ENCODE data around the gene VCL.
"Not testable (repeated sequence)": the region's sequence is repeated elsewhere in the genome, so short reads cannot be mapped to it uniquely, and the experiment has no call there.

The VCL gene

DNA sequence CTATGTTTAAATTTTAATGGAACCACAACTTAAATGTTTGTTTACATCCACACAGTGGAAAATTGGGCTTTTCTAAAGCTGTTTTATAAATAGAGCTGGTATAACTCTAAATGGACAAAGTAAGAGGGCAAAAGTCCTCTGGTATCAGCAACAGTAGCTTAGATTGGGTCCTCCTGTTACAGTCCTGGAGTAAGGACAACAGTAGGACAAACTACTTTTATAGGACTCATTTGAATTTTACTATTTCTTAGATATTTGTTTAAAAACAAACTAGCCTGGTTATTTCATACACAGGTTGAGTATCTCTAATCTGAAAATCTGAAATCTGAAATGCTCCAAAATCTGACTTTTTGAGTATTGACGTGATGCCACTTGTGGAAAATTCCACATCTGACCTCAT is 8.4 kb downstream of the VCL start:
- DNase-seq (ENCODE audit: low read depth), result no peak

GRCh38 chr10:74008212-74008731 is 10.4 kb downstream of the VCL start:
- DNase-seq (ENCODE audit: low read depth), result no peak

- DNase-seq (ENCODE audit: low read depth), result no peak
These were observed 13.1 kb downstream of the VCL start for GRCh38 chr10:74011017-74011416.

GRCh38 chr10:74011770-74012169 is 13.9 kb downstream of the VCL start:
- no peak for DNase-seq (ENCODE audit: low read depth)

DNA sequence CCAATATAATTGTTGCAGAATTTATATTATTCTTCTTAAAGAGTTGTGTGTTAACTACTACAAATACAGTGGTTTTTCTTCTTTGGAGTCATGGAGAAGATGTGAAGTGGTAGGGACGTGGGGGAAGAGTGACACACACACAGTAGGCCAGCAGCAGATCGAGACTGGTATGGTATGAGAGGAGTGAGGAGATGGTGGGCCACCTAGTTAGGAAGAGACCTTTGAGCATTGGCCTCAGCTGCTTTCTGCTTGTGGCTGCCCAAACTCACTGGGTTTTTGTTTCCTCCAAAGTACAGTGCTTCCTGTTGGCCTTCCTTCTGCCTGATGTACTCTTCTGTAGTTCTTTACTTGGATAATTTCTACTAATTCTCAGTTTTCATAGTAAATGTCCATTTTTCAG is 14.6 kb downstream of the VCL start:
- no peak for DNase-seq (ENCODE audit: low read depth)

DNA sequence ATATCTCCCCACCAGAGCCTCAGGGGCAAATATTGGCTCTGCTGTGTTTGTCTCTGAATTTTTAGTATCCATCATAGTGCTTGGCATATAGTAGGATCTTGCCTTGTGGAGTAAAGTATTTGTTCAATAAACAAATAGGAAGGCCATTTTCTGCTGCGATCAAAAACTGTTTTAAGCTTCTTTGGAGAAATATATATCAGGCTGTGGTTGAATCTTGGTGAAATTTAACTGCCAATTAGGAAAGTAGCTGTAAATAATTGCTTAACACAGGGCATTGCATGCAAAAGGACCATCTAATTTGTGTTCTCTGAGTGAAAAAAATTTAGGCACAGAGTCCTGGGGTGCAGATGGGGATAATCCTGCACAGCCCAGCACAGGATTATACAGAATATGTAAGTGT is 15.1 kb downstream of the VCL start:
- DNase-seq (ENCODE audit: low read depth), result no peak

DNA sequence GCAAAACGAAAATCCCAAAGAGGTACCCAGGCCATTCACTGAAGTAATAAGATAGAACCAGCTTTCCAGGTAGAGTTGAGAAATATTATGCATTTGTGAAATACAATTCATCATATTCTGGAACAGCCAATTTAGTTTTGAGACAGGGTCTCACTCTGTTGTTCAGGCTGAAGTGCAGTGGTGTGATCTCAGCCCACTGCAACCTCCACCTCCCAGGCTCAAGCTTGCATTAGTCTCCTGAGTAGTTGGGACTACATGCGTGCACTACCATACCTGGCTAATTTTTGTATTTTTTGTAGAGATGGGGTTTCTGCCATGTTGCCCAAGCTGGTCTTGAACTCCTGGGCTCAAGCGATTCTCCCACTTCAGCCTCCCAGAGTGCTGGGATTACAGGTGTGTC is 16.7 kb downstream of the VCL start:
- DNase-seq (ENCODE audit: low read depth), result not testable (repeated sequence)

DNA sequence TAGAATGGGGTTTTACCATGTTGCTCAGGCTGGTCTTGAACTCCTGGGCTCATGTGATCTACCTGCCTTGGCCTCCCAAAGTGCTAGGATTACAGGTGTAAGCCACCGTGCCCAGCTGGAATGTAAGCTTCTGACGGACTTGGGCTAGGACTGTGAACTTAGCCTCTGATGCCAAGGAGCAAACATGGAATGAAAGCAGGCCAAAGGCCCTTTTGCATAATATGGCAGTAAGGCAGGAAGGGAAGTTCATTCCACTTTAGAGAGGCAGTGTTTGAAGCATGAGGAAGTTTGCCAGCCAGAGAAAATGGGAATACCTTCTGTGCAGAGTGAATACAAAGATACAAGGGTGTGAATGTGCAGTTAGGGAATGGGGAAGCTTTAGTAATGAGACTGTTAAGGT is 20.3 kb downstream of the VCL start:
- DNase-seq (ENCODE audit: low read depth), result no peak

DNA sequence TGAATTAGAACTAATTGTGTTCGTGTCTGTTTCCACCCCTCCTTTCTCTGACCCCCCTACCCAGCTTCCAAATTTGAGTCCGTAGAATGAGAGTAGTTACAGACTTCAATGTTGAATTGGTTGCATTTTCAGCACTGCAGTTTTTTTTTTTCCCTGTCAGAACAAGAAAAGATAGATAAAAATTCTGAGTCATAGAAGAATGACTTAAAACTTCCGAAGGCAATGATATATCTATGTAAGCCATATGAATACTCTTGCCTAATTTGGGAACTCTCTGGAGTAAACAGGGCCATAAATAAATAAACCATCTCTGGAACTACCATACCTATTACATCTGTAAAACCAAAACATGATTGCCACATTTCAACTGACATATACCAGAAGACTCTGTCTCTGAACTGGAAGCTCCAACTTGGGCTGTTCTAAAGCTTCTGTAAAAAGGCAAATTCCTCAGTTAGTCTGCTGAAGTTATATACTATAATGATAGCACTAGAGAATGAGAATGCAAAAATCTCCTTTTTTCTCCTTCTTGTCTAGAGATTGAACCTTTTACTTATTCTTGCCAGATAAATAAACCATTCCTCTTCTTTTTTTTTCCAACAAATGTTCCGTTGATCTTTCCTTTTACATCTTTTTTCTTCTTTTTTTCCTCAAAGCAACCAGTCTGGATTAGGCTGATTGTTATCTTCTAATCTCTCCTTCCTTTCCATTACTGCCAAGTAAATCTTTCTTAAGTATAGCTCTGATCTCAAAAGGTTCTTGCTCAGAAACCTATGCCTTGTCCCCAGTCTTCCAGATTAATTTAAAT is 23.5 kb downstream of the VCL start:
- no peak for DNase-seq (ENCODE audit: low read depth)

DNA sequence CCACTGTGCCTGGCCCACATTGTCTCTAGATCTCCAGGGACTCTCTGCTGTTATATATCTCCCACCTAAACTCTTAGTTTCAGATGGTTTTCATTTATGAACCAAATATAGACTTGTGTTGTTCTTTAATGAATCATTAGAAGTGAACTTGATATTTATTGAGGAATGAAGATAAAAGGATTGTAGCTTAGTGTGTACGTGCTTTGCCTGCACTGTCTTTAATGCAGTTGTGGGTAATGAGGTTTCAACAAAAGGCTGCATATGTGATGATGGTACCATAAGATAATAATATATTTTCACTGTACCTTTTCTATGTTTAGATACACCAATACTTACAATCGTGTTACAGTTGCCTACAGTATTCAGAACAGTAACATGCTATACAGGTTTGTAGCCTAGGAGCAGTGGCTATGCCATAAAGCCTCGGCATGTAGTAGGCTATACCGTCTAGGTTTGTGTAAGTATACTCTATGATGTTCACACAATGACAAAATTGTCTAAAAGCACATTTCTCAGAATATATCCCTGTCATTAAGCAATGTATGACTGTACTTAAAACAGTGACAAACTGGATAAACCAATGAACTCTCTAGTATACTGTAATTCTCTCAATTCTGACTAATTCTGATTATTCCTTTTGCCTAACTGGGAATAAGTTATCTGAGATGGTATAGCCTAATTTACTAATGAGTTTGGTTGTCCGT is 25.2 kb downstream of the VCL start:
- no peak for DNase-seq (ENCODE audit: low read depth)

DNA sequence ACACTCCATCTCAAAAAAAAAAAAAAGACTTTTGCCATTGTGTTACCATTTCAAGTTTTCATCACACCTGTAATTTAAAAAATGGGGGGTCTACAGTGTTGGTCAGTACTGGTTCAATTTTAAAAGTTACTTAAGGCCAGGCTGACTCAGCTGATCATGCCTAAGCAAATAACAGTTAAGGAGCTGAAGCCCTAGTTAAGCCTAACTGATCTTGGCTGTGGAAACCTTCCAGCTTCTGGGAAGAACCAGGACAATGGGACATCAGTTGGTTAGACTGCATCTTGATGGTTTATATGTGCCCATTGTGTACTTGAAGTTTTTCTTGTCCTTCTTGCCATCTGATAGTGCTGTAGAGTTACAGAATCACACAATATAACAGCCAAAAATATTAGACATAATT is 26.7 kb downstream of the VCL start:
- DNase-seq (ENCODE audit: low read depth), result no peak

- no peak for DNase-seq (ENCODE audit: low read depth)
These were observed 27.6 kb downstream of the VCL start for GRCh38 chr10:74025380-74025978.

DNA sequence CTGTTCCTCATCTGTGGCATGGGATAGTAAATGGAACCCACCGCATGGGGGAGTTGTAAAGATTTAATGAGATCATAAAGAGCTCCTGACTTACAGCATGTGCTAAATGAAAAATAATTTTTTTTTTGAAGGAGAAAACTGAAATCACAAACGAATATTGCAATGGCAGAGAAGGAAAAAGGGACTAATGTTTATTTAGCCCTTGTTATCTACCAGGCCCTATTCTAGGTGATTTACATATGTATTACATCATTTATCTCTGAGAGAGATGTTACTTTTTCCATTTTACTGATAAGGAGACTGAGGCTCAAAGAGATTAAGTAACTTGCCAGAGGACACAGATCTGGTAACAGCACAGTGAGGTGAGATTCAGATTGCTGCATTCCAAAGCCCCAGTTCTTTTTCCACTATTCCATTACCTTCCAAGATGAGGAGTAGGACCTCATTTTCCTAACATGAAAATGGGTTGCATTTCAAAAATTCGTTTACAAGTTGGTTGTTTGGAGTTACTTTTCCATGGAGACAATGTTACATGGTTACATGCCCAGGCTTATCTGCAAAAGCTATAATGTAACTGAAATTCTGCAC is 28.6 kb downstream of the VCL start:
- DNase-seq (ENCODE audit: low read depth), result no peak

GRCh38 chr10:74027702-74028101 is 29.8 kb downstream of the VCL start:
- DNase-seq (ENCODE audit: low read depth), result no peak

DNA sequence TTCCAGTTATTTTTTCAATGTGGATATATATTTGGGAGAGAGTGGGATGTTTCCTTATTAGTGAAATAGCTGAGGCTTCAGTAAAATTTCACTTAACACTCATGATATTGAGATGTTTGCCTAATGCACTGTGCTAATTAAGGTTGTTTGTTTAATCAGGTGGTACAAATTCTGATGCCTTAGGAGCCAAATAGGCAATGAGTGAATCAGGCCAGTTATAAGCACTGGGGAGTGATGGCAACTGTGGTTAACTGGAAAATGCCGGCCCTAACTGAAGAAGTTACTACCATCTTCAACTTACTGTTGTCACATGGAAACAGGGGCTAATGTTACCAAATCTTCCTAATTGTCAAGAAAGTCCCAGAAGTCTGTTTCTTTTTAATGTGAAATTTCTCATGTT is 32.0 kb downstream of the VCL start:
- no peak for DNase-seq (ENCODE audit: low read depth)

DNA sequence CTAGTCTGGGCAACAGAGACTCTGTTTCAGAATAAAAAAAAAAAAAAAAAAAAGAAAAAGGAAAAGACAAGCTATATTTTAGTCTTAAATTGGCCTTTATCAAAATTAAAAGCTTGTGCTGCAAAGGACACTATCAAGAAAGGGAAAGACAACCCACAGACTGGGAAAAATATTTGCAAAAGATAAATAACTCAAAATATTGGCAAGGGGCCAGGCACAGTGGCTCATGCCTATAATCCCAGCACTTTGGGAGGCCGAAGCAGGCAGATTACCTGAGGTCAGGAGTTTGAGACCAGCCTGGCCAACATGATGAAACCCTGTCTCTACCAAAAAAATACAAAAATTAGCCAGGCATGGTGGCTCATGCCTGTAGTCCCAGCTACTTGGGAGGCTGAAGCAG is 34.3 kb downstream of the VCL start:
- DNase-seq (ENCODE audit: low read depth), result not testable (repeated sequence)

GRCh38 chr10:74032900-74033655 is 35.2 kb downstream of the VCL start:
- DNase-seq (ENCODE audit: low read depth), result no peak

DNA sequence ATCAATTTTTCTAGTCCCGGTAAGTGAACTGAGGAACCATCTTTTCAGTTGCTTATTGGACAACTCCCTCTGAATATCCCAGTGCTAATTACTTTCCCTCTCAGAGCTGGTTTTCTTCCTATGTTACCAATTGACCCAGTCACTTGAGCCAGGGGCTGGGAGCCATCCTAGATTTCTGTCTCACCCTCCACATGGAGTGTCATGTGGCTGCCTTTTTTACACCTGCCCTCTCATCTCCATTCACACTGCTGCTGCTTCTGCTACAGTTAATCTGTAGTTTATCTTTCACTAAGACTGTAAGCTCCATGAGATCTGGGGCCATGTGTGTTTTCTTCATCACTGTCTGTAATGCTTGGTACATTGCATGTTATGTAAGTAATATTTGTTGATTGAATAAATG is 35.8 kb downstream of the VCL start:
- no peak for DNase-seq (ENCODE audit: low read depth)

DNA sequence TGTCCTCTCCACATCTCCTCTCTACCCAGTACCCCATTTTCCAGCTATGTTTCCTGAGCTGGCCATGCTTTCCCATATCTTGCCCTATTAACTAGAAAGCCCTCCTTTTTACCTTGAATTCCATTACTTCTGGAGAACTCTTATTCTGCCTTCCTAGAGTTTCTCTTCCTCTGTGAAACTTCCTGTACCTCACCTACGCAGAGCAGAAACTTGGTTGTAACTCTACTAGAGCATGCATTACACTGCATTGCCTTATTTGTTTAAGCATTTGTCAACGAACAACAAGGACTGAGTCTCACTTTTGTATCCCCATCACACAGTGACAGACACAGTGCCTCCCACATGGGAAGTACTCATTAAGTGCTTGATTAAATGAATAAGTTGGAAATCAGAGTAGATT is 36.4 kb downstream of the VCL start:
- no peak for DNase-seq (ENCODE audit: low read depth)

DNA sequence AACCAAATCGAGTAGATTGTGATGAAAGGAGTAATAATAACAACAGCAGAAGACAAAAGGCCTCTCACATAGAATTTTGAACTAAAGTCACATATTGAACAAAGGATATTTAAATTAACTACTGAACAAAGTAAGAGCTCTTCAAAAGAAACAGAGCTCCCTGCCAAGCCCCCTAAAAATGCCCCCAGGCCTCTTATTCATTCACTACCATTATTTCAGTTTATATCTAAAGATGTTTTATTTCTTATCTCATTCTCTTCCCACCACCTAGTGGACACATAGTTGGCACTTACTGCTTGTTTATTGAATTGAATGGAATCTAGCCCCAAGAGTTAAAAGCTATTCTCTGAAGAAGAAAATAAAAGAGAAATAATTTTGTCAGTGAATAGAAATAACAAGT is 37.4 kb downstream of the VCL start:
- DNase-seq (ENCODE audit: low read depth), result no peak

DNA sequence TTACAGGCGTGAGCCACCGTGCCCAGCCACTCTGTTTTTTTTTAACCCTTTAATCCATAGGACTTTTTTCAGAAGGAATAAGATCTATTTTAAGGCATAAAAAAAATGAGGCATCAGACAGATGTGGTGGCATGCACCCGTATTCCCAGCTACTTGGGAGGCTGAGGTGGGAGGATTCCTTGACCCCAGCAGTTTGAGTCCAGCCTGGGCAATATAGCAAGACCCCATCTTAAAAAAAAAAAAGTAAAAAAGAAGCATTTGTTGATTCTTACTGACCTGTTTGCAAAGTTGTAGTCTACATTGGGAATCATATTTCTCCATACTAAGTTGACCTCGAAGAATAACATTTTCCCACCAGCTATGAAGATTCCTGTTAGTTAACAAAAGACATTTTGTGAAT is 38.6 kb downstream of the VCL start:
- DNase-seq (ENCODE audit: low read depth), result no peak

- no peak for DNase-seq (ENCODE audit: low read depth)
These were observed 41.7 kb downstream of the VCL start for GRCh38 chr10:74039561-74040145.

Measured in stimulated activated CD8-positive, alpha-beta memory T cell treated with anti-CD3 and anti-CD28 coated beads, Interleukin-4, amount 100 ng/mL, for 24 hours (primary cell).